Mesodermal cell (in vitro differentiated cells): ENCODE results near the gene NES.

Experiments used
- H3K27ac ChIP-seq: 2 replicates; pipeline ENCODE4 v1.7.0; 2013; ENCODE audit warnings: mild to moderate bottlenecking, low read depth, low read length, moderate library complexity; ENCODE audit not compliant: severe bottlenecking
- H3K36me3 ChIP-seq: 2 replicates; pipeline ENCODE4 v1.7.1; 2013; ENCODE audit warnings: mild to moderate bottlenecking, low read length, moderate library complexity; ENCODE audit not compliant: control insufficient read depth, insufficient read depth
- H3K4me1 ChIP-seq: one replicate; pipeline ENCODE4 v1.7.1; 2013; ENCODE audit warnings: mild to moderate bottlenecking, low read length; ENCODE audit not compliant: insufficient read depth, control insufficient read depth, poor library complexity, severe bottlenecking
- H3K4me3 ChIP-seq: 2 replicates; pipeline ENCODE4 v1.7.0; 2013; ENCODE audit warnings: low read length, control low read depth, mild to moderate bottlenecking; ENCODE audit not compliant: insufficient read depth, poor library complexity, severe bottlenecking; ENCODE audit errors: extremely low read depth
- H3K9me3 ChIP-seq: 2 replicates; pipeline ENCODE4 v1.7.1; 2013; ENCODE audit warnings: mild to moderate bottlenecking, low read length, moderate library complexity; ENCODE audit not compliant: control insufficient read depth
- WGBS, 2 experiments: methylation state at CpG; one replicate each; pipeline ENCODE4 v1.1.5; 2013; ENCODE audit warnings: missing lambda C conversion rate in 2 of 2; ENCODE audit not compliant: insufficient coverage in 2 of 2; 5-methylcytosine and 5-hydroxymethylcytosine counted together

Gene NES

GRCh38 chr1:156691665-156692440 is 14.6 kb upstream of the NES start:
- Histone ChIP-seq H3K4me1 (peaks cover 46% of the 10 kb centered on the region), H3K27ac (peak overlapping the region; percentile 76), H3K4me3 (no peak overlapping the region), H3K36me3 (no peaks in the 10 kb centered on the region), H3K9me3 (no peaks in the 10 kb centered on the region)
- WGBS, 2 experiments, result 16 to 22% methylated on average over 15 to 16 of the region's 20 CpGs

DNA sequence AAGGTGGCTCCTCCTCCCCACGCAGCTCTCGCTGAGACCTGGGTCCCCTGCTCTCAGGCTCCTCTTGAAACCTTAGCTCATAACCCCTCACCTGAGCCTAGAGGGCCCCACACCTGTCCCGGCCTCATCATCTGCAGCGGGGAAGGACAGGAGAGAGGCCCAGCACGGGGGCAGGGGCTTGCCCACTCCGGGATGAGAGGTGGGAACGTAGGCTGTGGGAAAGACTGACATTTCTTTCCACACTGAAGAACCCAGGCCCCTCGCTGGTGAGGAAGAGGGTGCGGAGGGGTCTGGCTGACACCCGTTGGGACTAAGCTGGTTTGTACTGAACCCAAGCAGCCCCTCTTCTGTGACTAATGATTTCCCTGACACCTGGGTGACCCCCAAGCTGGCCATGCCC is 14.0 kb upstream of the NES start:
- no peaks in the 10 kb centered on the region for H3K36me3 ChIP-seq
- no peak overlapping the region for H3K4me3 ChIP-seq
- H3K4me1 ChIP-seq, result peaks cover 46% of the 10 kb centered on the region
- H3K27ac ChIP-seq, result peak overlapping the region; percentile 36
- H3K9me3 ChIP-seq, result no peaks in the 10 kb centered on the region
- 33 to 72% methylated on average over 1 to 3 of the region's 10 CpGs for WGBS, 2 experiments

- no peak overlapping the region for H3K27ac ChIP-seq
- H3K4me1 ChIP-seq, result peaks cover 46% of the 10 kb centered on the region
- H3K9me3 ChIP-seq, result no peaks in the 10 kb centered on the region
- no peak overlapping the region for H3K4me3 ChIP-seq
- H3K36me3 ChIP-seq, result no peaks in the 10 kb centered on the region
- WGBS, 2 experiments, result 64 to 74% methylated on average over 6 to 8 of the region's 8 CpGs
Measured at GRCh38 chr1:156690675-156691036, 13.4 kb upstream of the NES start.

- Histone ChIP-seq H3K4me3 (no peak overlapping the region), H3K27ac (no peak overlapping the region), H3K4me1 (peaks cover 46% of the 10 kb centered on the region), H3K36me3 (no peaks in the 10 kb centered on the region), H3K9me3 (no peaks in the 10 kb centered on the region)
- WGBS, 2 experiments, result 26 to 37% methylated on average over 6 to 9 of the region's 10 CpGs
Measured at GRCh38 chr1:156689953-156690674, 12.9 kb upstream of the NES start.

- H3K36me3 ChIP-seq, result no peaks in the 10 kb centered on the region
- H3K4me3 ChIP-seq, result no peak overlapping the region
- peak overlapping the region; percentile 36 for H3K27ac ChIP-seq
- peaks cover 44% of the 10 kb centered on the region for H3K4me1 ChIP-seq
- no peaks in the 10 kb centered on the region for H3K9me3 ChIP-seq
- 2% methylated on average over 22 to 23 of the region's 23 CpGs for WGBS, 2 experiments
Measured at GRCh38 chr1:156689035-156689952, 12.1 kb upstream of the NES start.

- Histone ChIP-seq H3K9me3 (no peaks in the 10 kb centered on the region), H3K4me3 (no peak overlapping the region), H3K27ac (no peak overlapping the region), H3K4me1 (peaks cover 4% of the 10 kb centered on the region), H3K36me3 (no peaks in the 10 kb centered on the region)
- WGBS, 2 experiments, result 76 to 83% methylated on average over 3 to 4 of the region's 5 CpGs
Measured at GRCh38 chr1:156684227-156684782, 7.1 kb upstream of the NES start.

GRCh38 chr1:156682166-156682890 is 5.1 kb upstream of the NES start:
- 75 to 100% methylated on average over 1 to 3 of the region's 5 CpGs for WGBS, 2 experiments
- Histone ChIP-seq H3K4me1 (peaks cover 8% of the 10 kb centered on the region), H3K27ac (no peak overlapping the region), H3K9me3 (no peaks in the 10 kb centered on the region), H3K4me3 (no peak overlapping the region), H3K36me3 (no peaks in the 10 kb centered on the region)

DNA sequence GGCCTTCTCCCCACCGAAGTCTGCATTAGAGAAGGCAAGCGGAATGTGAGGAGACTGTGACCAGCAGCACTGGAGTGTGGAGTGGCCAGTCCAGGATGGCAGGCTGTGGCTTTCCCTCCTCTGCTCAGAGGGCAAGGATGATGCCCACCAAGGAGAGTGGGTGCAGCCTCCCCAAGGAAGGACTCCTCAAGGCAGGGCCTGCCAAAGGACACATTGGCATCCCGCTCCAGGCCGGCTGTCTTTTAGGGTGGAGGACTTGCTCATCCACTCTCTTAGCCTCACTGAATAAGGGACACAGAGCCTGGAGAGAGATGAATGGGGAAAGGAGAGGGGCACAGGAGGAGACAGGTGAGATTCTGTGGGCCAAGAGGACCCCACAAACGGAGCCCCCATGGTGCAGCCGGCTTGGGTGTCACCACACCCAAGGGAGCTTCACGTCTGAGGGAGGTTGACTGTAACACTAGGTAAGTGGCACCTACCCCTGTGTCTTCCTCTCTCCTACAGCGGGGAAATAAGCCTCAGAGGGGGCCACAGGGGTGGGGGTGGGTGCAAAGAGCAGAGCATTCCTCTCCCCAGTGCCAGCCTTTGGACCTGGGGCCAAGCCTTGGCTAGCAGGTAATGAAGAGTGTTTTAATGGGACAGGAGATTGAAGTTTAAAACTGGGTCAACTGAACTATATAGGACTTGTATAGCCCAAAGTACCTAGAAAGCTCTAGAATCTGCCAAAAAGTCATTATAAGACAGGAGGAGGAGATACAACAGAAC is 4.2 kb upstream of the NES start:
- H3K27ac ChIP-seq, result no peak overlapping the region
- WGBS, 2 experiments, result 95 to 96% methylated on average over 6 of the region's 8 CpGs
- no peak overlapping the region for H3K4me3 ChIP-seq
- no peaks in the 10 kb centered on the region for H3K9me3 ChIP-seq
- H3K36me3 ChIP-seq, result no peaks in the 10 kb centered on the region
- peaks cover 8% of the 10 kb centered on the region for H3K4me1 ChIP-seq

DNA sequence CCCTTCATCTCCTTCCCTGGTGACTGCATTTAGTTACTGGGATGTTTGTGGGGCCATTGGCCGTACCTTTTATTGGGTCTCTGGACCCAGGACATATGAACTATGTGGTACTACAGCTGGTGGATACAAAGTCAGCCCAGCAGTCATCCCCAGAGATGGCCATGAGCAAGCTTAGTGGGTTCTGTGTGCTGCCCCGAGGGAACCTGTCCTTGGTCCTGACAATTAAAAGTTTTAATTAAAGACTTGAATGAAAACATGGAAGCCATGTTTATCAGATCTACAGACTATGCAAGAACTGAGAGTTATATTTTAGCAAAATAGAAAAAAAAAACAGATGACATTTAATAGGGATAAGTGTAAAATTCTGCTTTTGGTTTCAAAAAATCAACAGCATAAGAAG is 2.8 kb upstream of the NES start:
- peaks cover 8% of the 10 kb centered on the region for H3K4me1 ChIP-seq
- H3K27ac ChIP-seq, result no peak overlapping the region
- H3K4me3 ChIP-seq, result no peak overlapping the region
- 100% methylated on average over 1 of the region's 2 CpGs for WGBS, 2 experiments
- H3K9me3 ChIP-seq, result no peaks in the 10 kb centered on the region
- H3K36me3 ChIP-seq, result peaks cover 5% of the 10 kb centered on the region
